HL-60/S4 treated with phorbol 12-myristate 13-acetate at 8.2 ng/mL for 4 days and 3 days (cell line): ENCODE measurements around the gene TNP1.

Experiments used
- in situ Hi-C: fragments of 300-500 bp; cut with MboI; formaldehyde crosslinking; loops from 2 replicates; pipeline ENCODE4 v1.15.0; 2022; ENCODE audit warnings: low sequenced_read_pairs

The TNP1 gene

DNA sequence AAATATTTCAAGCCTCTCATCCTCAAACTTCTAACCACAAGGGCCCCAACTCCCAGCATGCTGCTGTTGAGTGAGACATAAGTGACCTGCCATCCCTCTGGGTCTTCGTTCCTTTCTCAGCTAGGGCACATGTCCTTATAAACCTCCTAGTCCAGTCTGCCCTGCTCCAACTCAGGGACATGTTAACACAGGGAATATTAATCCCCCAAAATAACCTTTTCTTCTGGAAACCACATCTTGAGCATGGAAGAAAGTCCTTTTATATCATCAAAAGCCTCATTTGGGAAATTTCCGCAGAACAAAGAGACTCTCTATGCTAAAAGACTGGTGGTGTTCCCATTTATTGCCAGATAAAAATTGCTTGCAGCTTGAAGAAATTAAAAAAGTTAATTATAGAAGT, 14.4 kb downstream of the TNP1 start:
- in situ Hi-C loops = no loop called here

DNA sequence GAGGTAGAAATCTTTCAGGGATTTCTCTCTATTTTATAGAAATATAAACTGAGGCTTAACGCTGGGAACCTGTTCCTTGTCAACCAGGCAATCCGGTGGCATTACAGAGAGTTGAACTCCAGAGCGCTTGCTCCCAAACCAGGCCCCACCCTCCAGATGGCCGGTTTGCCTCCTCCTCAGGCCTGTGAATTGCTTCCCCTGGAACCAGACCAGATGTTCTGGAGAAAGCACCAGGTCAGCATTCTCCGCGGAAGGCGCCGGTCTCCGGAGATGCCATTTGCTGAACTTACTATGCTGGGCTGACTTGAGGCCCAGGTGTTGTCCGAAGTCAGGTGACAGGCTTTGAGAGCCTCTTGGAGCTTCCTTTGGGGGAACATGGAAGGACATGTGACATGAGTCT, 17.2 kb downstream of the TNP1 start:
- in situ Hi-C loops = no loop called here

DNA sequence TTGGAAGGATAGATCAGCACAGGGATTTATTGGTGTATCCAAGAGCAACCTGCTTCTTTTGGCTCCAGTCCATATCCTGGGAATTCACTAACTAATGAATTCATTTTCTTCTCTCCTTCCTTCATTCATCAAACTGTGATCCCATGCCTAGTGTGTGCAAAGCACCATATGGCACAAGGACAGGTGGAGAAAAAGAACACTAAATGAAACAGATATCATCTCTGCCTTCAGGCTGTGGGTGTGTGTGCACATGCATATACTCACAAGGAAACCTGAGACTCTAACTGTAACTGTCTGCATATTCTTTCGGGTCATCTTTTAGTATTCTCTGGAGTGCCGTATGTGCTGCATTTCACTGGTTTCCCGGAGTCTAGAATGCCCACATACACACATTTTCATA, 20.2 kb downstream of the TNP1 start:
- in situ Hi-C loops = no loop called here

DNA sequence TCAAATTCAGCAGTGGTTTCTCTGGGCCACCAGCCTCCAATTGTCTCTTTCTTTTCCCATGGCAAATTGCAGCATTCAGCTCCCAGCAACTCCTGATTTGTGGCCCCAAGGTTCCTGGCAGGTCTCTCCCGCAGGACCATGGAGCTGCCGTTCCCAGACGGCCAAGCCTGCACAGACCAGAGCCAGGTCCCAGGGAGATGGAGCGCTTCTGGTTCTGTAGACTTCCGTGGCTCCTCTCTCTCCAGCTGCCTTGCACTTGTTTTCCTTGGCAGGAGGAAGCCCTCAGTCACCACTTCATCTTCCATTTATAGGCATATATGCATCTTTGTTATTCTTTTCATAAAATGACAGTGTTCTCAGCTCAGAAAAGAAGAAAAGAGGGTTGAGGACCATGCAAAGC, 21.7 kb downstream of the TNP1 start:
- in situ Hi-C loops = no loop called here

- in situ Hi-C loops = no loop called here
Measured at GRCh38 chr2:216837740-216838139, 22.1 kb downstream of the TNP1 start.

DNA sequence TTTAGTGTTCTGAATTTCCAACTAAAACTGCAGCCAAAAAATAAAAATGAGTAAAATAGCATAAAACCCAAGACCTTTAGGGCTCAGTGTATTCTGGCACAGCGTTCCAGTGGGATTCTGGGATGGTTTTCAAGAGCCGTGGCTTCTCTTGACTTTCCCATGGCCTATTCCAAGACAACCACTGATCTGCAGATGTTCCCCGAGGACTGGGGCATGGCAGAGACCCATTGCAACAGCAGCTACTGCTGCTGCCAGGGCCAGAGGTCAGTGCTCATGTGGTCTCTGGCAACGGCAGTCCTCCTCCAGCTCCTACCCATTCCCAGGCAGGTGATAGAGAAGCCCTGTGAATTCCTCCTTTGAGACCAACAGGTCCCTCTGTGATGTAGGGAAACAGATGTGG, 26.8 kb downstream of the TNP1 start:
- in situ Hi-C loops = no loop called here

DNA sequence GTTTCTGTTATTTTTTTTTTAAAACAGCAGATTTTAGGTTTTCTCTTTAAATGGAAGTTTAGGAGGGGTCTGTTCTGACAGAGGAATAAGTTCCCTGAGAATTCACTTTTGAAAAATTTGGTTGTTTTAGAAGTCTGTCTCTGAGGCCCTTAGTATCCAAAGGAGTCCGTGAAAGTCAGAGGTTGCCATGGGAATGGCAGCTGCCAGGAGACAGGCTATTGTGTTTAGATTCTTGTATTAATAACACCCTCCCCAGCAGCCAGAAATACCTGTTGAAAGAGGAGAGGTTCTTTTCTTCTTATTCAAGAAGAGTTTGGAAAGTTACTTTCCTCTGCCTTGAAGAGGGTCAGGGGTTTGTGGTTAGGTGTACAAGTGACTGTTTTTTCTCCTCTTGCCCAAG, 29.5 kb downstream of the TNP1 start:
- in situ Hi-C loops = no loop called here

DNA sequence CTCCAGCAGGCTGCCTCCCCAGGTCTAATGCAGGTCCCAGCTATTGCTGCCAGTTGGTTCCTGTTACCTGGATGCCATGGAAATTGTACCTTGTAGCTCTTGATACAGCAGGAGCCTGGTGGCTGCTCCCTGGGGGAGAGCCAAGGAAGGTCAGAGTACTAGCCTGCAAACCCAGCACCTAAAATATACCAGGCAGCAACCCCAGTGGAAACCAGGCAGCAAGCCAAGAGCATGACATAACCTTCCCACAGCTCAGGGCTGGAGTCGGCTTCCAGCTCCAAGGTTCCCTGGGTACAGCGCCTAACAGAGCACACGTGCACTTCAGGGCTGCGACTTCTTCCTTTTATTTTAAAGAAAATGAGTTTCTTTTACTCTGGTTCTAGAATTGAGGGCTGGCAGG, 30.3 kb downstream of the TNP1 start:
- in situ Hi-C loops = no loop called here

GRCh38 chr2:216827073-216827720, 32.7 kb downstream of the TNP1 start:
- in situ Hi-C loops = no loop called here

- in situ Hi-C loops = no loop called here
Measured at GRCh38 chr2:216822470-216822869, 37.4 kb downstream of the TNP1 start.

DNA sequence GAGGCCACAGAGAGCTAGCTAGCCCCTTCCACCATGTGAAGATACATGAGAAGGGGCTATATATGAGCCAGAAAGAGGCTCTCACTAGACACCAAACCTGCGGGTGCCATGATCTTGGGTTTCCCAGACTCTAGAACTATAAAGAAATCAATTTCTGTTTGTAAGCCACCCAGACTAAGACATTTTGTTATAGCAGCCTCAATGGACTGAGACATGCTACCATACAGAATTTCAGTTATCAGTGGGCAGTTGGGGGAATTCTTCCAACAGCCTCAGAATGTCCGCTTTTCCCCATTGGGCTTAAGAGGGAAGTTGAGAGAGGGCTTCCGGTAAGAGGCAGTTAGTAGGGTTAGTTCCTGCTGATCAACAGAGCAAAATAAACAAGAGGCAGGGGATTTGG, 39.2 kb downstream of the TNP1 start:
- in situ Hi-C loops = no loop called here

DNA sequence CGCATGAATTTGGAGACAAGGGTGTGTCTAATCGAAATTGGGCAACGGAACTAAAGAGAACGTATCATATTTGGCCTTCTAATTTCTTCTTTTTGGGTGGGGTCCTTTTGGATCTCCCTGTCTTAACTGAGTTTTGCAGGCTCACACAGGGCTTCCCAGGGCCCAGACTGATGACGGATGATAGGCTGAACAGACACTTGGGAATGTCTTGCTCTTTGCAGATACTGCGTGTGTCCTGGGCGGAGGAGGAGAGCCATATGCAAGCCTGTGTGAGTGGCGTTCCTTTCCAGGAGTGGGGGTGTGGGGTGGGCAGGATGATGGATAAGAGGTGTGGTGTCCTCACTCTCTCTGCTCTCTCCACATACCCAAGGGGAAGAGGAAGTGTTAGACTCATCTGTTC, 40.1 kb downstream of the TNP1 start:
- in situ Hi-C loops = no loop called here

DNA sequence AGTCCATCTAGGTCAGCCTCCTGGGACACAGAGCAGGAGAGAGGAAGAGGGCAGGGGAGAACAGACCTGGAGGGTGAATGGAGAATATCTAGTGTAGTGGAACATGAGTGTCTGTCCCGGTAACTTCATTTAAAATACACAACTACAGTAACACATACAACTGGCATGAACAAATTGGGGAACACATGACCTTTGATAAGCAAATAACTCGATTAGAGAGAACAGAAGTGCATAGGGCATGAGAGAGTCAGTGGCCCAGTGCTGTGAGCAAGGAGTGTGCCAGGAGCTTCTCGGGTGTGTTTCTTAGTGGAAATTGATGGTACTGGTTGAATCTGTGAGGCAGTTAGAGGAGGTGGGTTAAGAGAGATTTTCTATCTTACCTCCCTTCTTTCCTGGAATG, 40.8 kb downstream of the TNP1 start:
- in situ Hi-C loops = no loop called here

GRCh38 chr2:216810399-216811160, 49.3 kb downstream of the TNP1 start:
- in situ Hi-C loops = no loop called here
